GM12878 (cell line): Measurements from ENCODE around the gene ARL5B. TPM values are rescaled to one million over a fixed set of nuclear protein-coding genes. Genes with fewer than 3 reads are reported as not detected.

Experiments used
- BCL3 ChIP-seq: IDR thresholded peaks from 2 replicates; pipeline ENCODE4 v1.6.1; 2011; ENCODE audit warnings: borderline replicate concordance, low read depth, mild to moderate bottlenecking, moderate library complexity, low read length; ENCODE audit not compliant: insufficient read depth, poor library complexity, severe bottlenecking
- BMI1 ChIP-seq: fragments of 450-650 bp; IDR thresholded peaks from 2 replicates; pipeline ENCODE4 v1.6.1; 2016; ENCODE audit warnings: mild to moderate bottlenecking, moderate library complexity, borderline replicate concordance
- CUX1 ChIP-seq: IDR thresholded peaks from 2 replicates; pipeline ENCODE4 v1.6.1; 2012; ENCODE audit warnings: improper control_type of control experiment, low read depth, low read length; ENCODE audit not compliant: insufficient replicate concordance
- DPF2 ChIP-seq: fragments of 450-650 bp; IDR thresholded peaks from 2 replicates; pipeline ENCODE4 v1.6.1; 2017; ENCODE audit warnings: mild to moderate bottlenecking
- E4F1 ChIP-seq: fragments of 450-650 bp; IDR thresholded peaks from 2 replicates; pipeline ENCODE4 v1.6.1; 2018; ENCODE audit warnings: borderline replicate concordance, mild to moderate bottlenecking; ENCODE audit not compliant: partially characterized antibody
- LARP7 ChIP-seq: fragments of 450-650 bp; IDR thresholded peaks from 2 replicates; pipeline ENCODE4 v1.6.1; 2017; ENCODE audit warnings: mild to moderate bottlenecking
- NFIC ChIP-seq: IDR thresholded peaks from 2 replicates; pipeline ENCODE4 v1.6.1; 2012; ENCODE audit warnings: low read depth, mild to moderate bottlenecking, inconsistent platforms, low read length, moderate library complexity
- RBBP5 ChIP-seq: fragments of 200-600 bp; sonication (generic); conservative IDR thresholded peaks from 2 replicates; pipeline ENCODE4 v1.6.1; 2016
- SREBF1 ChIP-seq: IDR thresholded peaks from 2 replicates; pipeline ENCODE4 v1.6.1; 2012; ENCODE audit warnings: mild to moderate bottlenecking, low read length
- STAT1 ChIP-seq: fragments of 450-650 bp; conservative IDR thresholded peaks from 2 replicates; pipeline ENCODE4 v1.6.1; 2014; ENCODE audit warnings: antibody characterized with exemption, mild to moderate bottlenecking
- SUPT20H ChIP-seq: IDR thresholded peaks from 2 replicates; pipeline ENCODE4 v1.6.1; 2011; ENCODE audit warnings: low read depth, mild to moderate bottlenecking, low read length, moderate library complexity, borderline replicate concordance; ENCODE audit not compliant: control insufficient read depth
- WRNIP1 ChIP-seq: IDR thresholded peaks from 2 replicates; pipeline ENCODE4 v1.6.1; 2011; ENCODE audit warnings: low read depth, low read length, improper control_type of control experiment, borderline replicate concordance
- YY1 ChIP-seq: IDR thresholded peaks from 2 replicates; pipeline ENCODE4 v1.6.1; 2011; ENCODE audit warnings: low read depth, mild to moderate bottlenecking, low read length
- ZBED1 ChIP-seq: IDR thresholded peaks from 2 replicates; pipeline ENCODE4 v1.6.1; 2016; ENCODE audit warnings: borderline replicate concordance
- ZNF274 ChIP-seq: IDR thresholded peaks from one replicate; pipeline ENCODE4 v1.8.0; 2011; ENCODE audit not compliant: insufficient read length, insufficient read depth
- ZZZ3 ChIP-seq: IDR thresholded peaks from 2 replicates; pipeline ENCODE4 v1.6.1; 2011; ENCODE audit warnings: low read depth; ENCODE audit not compliant: control insufficient read depth, insufficient read length
- polyA plus RNA-seq, 11 experiments: library from polyadenylated mRNA; depleted of rRNA in 4 of 11; unstranded in 6 of 11; stranded (reverse) in 5 of 11; fragments of >200 nt; fragmentation: Nextera tagmentation in 4 of 11; fragmentation: Illumina TruSeq in 1 of 11; extraction: Ambion mirVana in 4 of 11; extraction: Trizol in 1 of 11; gene quantifications; 1 replicate in 1 of 11; 2 replicates in 10 of 11; pipeline versions ENCODE4 v1.2.1 to v1.2.3, GENCODE V29; 2011 to 2016; ENCODE audit warnings: inconsistent platforms in 2 of 11, missing spikeins in 2 of 11, low read depth in 1 of 11
- total RNA-seq, 4 experiments: library from RNA; depleted of rRNA in 3 of 4; stranded (reverse); fragments of >200 nt in 3 of 4; fragmentation: Illumina TruSeq in 1 of 4; extraction: Trizol in 1 of 4; gene quantifications; 2 replicates each; pipeline versions ENCODE4 v1.2.1 to v1.2.3, GENCODE V29; 2013 to 2021
- TF ChIP-seq, protein P1 (sequence below): IDR thresholded peaks from 2 replicates; pipeline ENCODE4 v1.6.1; 2012; ENCODE audit warnings: low read depth, low read length, improper control_type of control experiment
- TF ChIP-seq, protein P2 (sequence below): IDR thresholded peaks from 2 replicates; pipeline ENCODE4 v1.6.1; 2012; ENCODE audit warnings: low read length, inconsistent platforms

Gene ARL5B
- total and polyA plus RNA-seq, 10 of the 15 experiments (the other 5 are each of a cell fraction or from before 2014, with no cell fraction given) = 2.5 to 20.7 (median 9.1) TPM

DNA sequence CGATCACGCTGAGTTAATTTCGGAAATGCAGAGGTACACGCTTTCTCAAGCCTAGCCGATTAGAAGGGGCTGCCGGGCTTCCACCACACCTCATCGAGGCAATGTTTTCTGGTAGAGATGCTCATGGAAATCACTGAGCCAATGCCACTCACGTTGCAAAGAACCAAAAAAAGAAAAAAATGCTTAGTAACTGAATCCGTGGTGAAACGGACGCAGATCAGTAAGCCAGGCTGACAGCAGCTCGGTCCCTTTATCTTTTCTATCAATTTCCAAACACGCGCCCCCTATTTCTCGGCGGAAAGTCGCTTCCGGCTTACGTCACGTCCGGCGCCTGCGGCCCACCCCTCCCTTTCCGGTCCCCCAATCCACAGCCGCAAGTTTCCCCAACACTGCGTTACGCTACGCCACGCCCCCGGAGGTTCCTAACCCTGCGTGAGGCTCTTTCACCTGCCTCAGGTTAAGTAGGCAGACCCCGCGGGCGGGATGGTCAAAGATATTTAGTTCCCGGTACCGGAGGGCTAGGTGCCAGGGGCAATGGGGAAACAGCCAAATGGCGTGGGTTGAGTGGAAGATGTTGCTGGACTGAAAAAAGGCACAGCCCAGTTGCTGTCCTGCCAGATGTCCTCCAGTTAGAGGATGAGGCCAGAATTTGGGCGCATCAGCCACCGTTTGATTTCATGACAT is 7.8 kb upstream of the ARL5B start, which contains the start of gene NSUN6 (continued):
- no peak for TF ChIP-seq BMI1
- no peak for TF ChIP-seq WRNIP1
- TF ChIP-seq, protein P1, sequence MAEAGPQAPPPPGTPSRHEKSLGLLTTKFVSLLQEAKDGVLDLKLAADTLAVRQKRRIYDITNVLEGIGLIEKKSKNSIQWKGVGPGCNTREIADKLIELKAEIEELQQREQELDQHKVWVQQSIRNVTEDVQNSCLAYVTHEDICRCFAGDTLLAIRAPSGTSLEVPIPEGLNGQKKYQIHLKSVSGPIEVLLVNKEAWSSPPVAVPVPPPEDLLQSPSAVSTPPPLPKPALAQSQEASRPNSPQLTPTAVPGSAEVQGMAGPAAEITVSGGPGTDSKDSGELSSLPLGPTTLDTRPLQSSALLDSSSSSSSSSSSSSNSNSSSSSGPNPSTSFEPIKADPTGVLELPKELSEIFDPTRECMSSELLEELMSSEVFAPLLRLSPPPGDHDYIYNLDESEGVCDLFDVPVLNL = peak; percentile 93
- TF ChIP-seq SUPT20H = no peak
- TF ChIP-seq ZBED1 = no peak
- TF ChIP-seq E4F1 = peak; percentile 46
- TF ChIP-seq, protein P2, sequence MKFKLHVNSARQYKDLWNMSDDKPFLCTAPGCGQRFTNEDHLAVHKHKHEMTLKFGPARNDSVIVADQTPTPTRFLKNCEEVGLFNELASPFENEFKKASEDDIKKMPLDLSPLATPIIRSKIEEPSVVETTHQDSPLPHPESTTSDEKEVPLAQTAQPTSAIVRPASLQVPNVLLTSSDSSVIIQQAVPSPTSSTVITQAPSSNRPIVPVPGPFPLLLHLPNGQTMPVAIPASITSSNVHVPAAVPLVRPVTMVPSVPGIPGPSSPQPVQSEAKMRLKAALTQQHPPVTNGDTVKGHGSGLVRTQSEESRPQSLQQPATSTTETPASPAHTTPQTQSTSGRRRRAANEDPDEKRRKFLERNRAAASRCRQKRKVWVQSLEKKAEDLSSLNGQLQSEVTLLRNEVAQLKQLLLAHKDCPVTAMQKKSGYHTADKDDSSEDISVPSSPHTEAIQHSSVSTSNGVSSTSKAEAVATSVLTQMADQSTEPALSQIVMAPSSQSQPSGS = peak; percentile 41; the same call in 1 of the 2 replicates
- TF ChIP-seq CUX1 = no peak
- no peak for TF ChIP-seq LARP7
- peak; percentile 16 for TF ChIP-seq BCL3
- TF ChIP-seq DPF2 = 0 out of 2 replicates have a peak, but pooled peaks have one; percentile 11
- no peak; the same call in 1 of the 2 replicates for TF ChIP-seq RBBP5
- TF ChIP-seq ZNF274 = no peak
- TF ChIP-seq YY1 = no peak
- TF ChIP-seq ZZZ3 = no peak
- TF ChIP-seq STAT1 = peak; percentile 77; the same call in 1 of the 2 replicates
- TF ChIP-seq SREBF1 = no peak
- TF ChIP-seq NFIC = peak; percentile 24; the same call in 1 of the 2 replicates
